Measurements from ENCODE around the gene MVP. TPM values are rescaled to one million over a fixed set of nuclear protein-coding genes. Genes with fewer than 3 reads are reported as not detected.
"Not testable (repeated sequence)": the region's sequence is repeated elsewhere in the genome, so short reads cannot be mapped to it uniquely, and the experiment has no call there.

MVP gene
- total RNA-seq, 4 donors from 2014 or later = 113 to 247 (median 177) TPM

DNA sequence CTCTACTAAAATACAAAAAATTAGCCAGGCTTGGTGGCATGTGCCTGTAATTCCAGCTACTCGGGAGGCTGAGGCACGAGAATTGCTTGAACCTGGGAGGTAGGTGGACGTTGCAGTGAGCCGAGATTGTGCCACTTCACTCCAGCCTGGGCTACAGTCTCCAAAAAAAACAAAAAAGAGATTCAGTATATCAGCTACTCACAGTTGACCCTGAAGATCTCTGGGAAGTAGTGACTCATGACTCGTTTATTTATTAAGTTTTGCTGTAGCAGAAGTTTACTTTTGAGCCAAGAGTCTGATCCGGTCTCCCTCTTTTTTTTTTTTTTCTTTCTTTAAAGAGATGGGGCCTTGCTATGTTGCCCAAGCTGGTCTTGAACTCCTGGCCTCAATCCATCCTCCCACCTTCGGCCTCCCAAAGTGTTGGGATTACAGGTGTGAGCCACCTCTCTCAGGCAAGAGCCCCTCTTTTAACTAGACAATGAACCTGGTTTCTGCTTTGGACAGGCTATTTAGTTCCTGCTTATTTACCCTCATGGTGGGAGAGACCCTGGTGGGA lies 4.4 kb downstream of the MVP start:
- no peak overlapping the region for H3K4me3 ChIP-seq

DNA sequence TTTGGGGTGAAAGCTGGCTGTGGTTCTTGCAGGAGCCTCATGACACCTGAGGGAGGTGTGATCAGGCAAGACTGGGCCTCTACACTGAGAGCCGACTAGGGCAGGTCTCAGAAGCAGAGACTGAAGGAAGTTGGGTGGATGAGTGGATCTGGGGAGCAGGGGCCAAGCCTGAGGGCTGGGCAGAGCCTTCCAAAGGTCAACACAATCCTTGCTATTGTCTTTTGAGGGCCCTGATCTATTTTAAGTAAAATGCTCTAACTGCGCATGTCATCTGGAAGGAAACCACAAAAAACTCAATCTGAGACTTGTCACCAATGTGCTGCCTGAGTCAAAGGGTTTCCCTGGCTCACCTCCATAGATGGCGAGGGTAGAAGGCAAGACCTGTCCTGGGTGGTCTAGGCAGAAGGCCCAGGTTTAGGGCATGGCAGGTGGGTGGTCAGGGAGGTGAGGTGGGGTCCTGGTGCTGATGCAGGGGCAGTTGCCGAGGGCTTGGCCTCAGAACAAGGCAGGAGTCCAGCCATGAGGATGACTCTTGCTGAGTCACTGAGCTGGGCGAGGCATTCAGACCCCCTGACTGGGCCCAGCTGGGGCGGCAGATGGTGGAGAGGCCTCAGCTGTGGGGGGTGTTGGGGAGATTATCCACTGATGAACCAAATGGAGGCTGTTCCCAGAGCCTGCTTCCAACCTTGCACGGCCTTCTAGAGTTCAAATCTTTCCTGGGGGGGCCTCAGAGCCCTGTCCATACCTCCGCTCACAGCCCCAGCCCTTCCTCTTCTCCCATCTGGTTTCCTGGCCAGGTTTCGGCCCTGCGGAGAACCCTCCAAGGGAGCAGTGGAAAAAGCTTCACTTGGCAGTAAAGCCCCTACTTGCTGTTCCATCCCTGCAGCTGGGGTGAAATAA lies 5.1 kb downstream of the MVP start:
- whole genome bisulfite sequencing, 2 donors = 53 to 59% methylated on average over 10 of the region's 10 CpGs
- H3K4me1 ChIP-seq = peaks cover 0 to 78% (median 50%) of the 10 kb centered on the region in 4 donors
- peak overlapping the region in 3 of 4 donors; percentile 64 to 90 (median 84) for H3K27ac ChIP-seq
- H3K27me3 ChIP-seq = no peaks in the 10 kb centered on the region
- no peak overlapping the region for H3K4me3 ChIP-seq
- DNase-seq (ENCODE audit: low spot score in 2 of 2) = no peak
- H3K36me3 ChIP-seq = peaks cover 0 to 8% (median 0%) of the 10 kb centered on the region in 3 donors
- H3K9me3 ChIP-seq = no peaks in the 10 kb centered on the region
- TF ChIP-seq, protein P1, sequence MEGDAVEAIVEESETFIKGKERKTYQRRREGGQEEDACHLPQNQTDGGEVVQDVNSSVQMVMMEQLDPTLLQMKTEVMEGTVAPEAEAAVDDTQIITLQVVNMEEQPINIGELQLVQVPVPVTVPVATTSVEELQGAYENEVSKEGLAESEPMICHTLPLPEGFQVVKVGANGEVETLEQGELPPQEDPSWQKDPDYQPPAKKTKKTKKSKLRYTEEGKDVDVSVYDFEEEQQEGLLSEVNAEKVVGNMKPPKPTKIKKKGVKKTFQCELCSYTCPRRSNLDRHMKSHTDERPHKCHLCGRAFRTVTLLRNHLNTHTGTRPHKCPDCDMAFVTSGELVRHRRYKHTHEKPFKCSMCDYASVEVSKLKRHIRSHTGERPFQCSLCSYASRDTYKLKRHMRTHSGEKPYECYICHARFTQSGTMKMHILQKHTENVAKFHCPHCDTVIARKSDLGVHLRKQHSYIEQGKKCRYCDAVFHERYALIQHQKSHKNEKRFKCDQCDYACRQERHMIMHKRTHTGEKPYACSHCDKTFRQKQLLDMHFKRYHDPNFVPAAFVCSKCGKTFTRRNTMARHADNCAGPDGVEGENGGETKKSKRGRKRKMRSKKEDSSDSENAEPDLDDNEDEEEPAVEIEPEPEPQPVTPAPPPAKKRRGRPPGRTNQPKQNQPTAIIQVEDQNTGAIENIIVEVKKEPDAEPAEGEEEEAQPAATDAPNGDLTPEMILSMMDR (IDR thresholded peaks at IDR 0.05) = no peak
- TF ChIP-seq EP300 (IDR thresholded peaks at IDR 0.05) (no peak), POLR2A (IDR thresholded peaks at IDR 0.05) (no peak)

More for the DNA sequence above, 4.4 kb downstream of the MVP start:
- no peak for DNase-seq (ENCODE audit: low spot score in 2 of 2)
- Histone ChIP-seq H3K4me1 (peaks cover 0 to 81% (median 55%) of the 10 kb centered on the region in 4 donors), H3K27ac (peak overlapping the region in 3 of 4 donors; percentile 64 to 90 (median 84)), H3K27me3 (no peaks in the 10 kb centered on the region), H3K36me3 (peaks cover 0 to 2% (median 0%) of the 10 kb centered on the region in 3 donors), H3K9me3 (no peaks in the 10 kb centered on the region)
- 23 to 33% methylated on average over 7 of the region's 7 CpGs for WGBS, 2 donors
- no peak for TF ChIP-seq POLR2A (IDR thresholded peaks at IDR 0.05)
- TF ChIP-seq, protein P1 (IDR thresholded peaks at IDR 0.05) = no peak
- no peak for TF ChIP-seq EP300 (IDR thresholded peaks at IDR 0.05)

DNA sequence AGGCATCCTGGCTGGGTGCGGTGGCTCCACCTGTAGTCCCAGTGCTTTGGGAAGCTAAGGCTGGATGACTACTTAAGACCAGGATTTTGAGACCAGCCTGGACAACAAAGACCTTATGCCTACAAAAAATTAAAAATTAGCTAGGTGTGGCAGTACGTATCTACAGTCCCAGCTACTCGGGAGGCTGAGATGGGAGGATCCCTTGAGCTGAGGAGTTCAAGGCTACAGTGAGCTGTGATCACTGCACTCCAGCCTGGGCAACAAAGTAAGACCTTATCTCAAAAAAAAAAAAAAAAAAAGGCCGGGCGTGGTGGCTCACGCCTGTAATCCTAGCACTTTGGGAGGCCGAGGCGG lies 6.1 kb downstream of the MVP start:
- no peak for TF ChIP-seq EP300 (IDR thresholded peaks at IDR 0.05)
- TF ChIP-seq POLR2A (IDR thresholded peaks at IDR 0.05) = no peak
- TF ChIP-seq, protein P1 (IDR thresholded peaks at IDR 0.05) = no peak
- Histone ChIP-seq H3K4me1 (peaks cover 0 to 73% (median 47%) of the 10 kb centered on the region in 4 donors), H3K27ac (peak overlapping the region in 3 of 4 donors; percentile 64 to 90 (median 84)), H3K9me3 (no peaks in the 10 kb centered on the region), H3K36me3 (peaks cover under 1 to 17% (median 3%) of the 10 kb centered on the region in 3 donors), H3K27me3 (no peaks in the 10 kb centered on the region), H3K4me3 (no peak overlapping the region)
- no peak for DNase-seq (ENCODE audit: low spot score in 2 of 2)
- WGBS, 2 donors = 85 to 87% methylated on average over 8 of the region's 8 CpGs

DNA sequence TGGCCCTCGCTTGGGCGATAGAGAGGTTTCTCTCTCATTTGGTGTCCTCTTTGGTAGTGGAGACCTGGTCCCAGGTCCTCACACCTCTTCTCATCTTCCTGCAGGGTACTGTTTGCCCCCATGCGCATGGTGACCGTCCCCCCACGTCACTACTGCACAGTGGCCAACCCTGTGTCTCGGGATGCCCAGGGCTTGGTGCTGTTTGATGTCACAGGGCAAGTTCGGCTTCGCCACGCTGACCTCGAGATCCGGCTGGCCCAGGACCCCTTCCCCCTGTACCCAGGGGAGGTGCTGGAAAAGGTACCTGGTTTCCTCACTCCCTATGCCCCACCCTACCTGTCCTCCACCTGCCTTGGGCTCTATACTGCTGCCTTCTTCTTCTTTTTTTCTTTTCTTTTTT lies 10.5 kb downstream of the MVP start:
- TF ChIP-seq POLR2A (IDR thresholded peaks at IDR 0.05) = no peak
- TF ChIP-seq, protein P1 (IDR thresholded peaks at IDR 0.05) = no peak
- no peak for TF ChIP-seq EP300 (IDR thresholded peaks at IDR 0.05)

GRCh38 chr16:29831490-29831889 lies 11.2 kb downstream of the MVP start:
- Histone ChIP-seq H3K27me3 (no peaks in the 10 kb centered on the region), H3K9me3 (no peaks in the 10 kb centered on the region), H3K4me3 (no peak overlapping the region), H3K4me1 (peaks cover 0 to 24% (median 4%) of the 10 kb centered on the region in 4 donors), H3K27ac (no peak overlapping the region), H3K36me3 (peaks cover 3 to 67% (median 21%) of the 10 kb centered on the region in 3 donors)
- TF ChIP-seq POLR2A (IDR thresholded peaks at IDR 0.05) (no peak), EP300 (IDR thresholded peaks at IDR 0.05) (no peak)
- TF ChIP-seq, protein P1 (IDR thresholded peaks at IDR 0.05) = no peak
- 62 to 73% methylated on average over 2 of the region's 2 CpGs for WGBS, 2 donors
- DNase-seq (ENCODE audit: low spot score in 2 of 2) = no peak

More for the DNA sequence above, 10.5 kb downstream of the MVP start:
- no peak for DNase-seq (ENCODE audit: low spot score in 2 of 2)
- Histone ChIP-seq H3K9me3 (no peaks in the 10 kb centered on the region), H3K4me1 (peaks cover 0 to 31% (median 8%) of the 10 kb centered on the region in 4 donors), H3K36me3 (peaks cover 3 to 60% (median 21%) of the 10 kb centered on the region in 3 donors), H3K4me3 (no peak overlapping the region), H3K27ac (no peak overlapping the region), H3K27me3 (no peaks in the 10 kb centered on the region)
- WGBS, 2 donors = 88 to 92% methylated on average over 11 of the region's 11 CpGs

- peaks cover 6 to 85% (median 21%) of the 10 kb centered on the region in 3 donors for H3K36me3 ChIP-seq
- not testable (repeated sequence) for H3K27ac ChIP-seq; H3K27me3 ChIP-seq; DNase-seq (ENCODE audit: low spot score in 2 of 2); H3K9me3 ChIP-seq; H3K4me3 ChIP-seq; H3K4me1 ChIP-seq
- WGBS, 2 donors = 94 to 99% methylated on average over 4 of the region's 4 CpGs
These were observed 13.0 kb downstream of the MVP start for GRCh38 chr16:29833219-29833618.

All from tibial nerve (tissue), 4 donors.